ENCODE measurements around the gene DNAH11.

GRCh38 chr7:21504021-21504420 lies 38.8 kb upstream of the DNAH11 start:
- no peak for TF ChIP-seq CTCF (conservative IDR thresholded peaks at IDR 0.05; ENCODE audit: low read depth, low read length)
- no peak for TF ChIP-seq EZH2 (IDR thresholded peaks at IDR 0.05; ENCODE audit: borderline replicate concordance, low read depth, low read length, poor library complexity, severe bottlenecking)
